PC-3 (cell line): ENCODE data around the gene NCOR2. TPM values are rescaled to one million over a fixed set of nuclear protein-coding genes. Genes with fewer than 3 reads are reported as not detected.

Source experiments
- ATAC-seq: fragments of 200-7000 bp; cut with Tn5 transposase; 2 replicates; pipeline ENCODE4 v1.9.1; 2020; ENCODE audit warnings: mild to moderate bottlenecking, moderate library complexity
- BruUV-seq: library from RNA; stranded (reverse); fragments of 400-500 nt; replicated peaks from 2 replicates; lab custom pipeline; 2021; lab: Mats Ljungman, UMichigan
- CTCF ChIA-PET: fragments of 300-600 bp; sonication (Branson Sonifier 250); formaldehyde crosslinking; loops from one replicate; lab custom pipeline; 2022; ENCODE audit warnings: antibody characterized with exemption; lab: Charles Lee
- POLR2A ChIA-PET: fragments of 300-600 bp; sonication (Branson Sonifier 250); formaldehyde crosslinking; loops from one replicate; lab custom pipeline; 2022; ENCODE audit warnings: antibody characterized with exemption; ENCODE audit not compliant: unreplicated experiment; lab: Charles Lee
- DNase-seq: peaks from one replicate; pipeline ENCODE4 v3.0.0-alpha.2; 2015
- H2AFZ ChIP-seq: fragments of 300-600 bp; sonication (generic); 2 replicates; pipeline ENCODE4 v1.6.0; 2016; ENCODE audit warnings: antibody characterized with exemption, low read length
- H3F3A ChIP-seq: fragments of 300-600 bp; sonication (generic); one replicate; pipeline ENCODE4 v1.6.0; 2017; ENCODE audit warnings: antibody characterized with exemption, low read length, control low read depth, mild to moderate bottlenecking; ENCODE audit not compliant: unreplicated experiment
- H3K27ac ChIP-seq: fragments of 300-600 bp; sonication (generic); 2 replicates; pipeline ENCODE4 v1.5.1; 2016; ENCODE audit warnings: mild to moderate bottlenecking, low read length
- H3K27me3 ChIP-seq: fragments of 300-600 bp; sonication (generic); 2 replicates; pipeline ENCODE4 v1.6.1; 2016; ENCODE audit warnings: low read length, mixed read lengths
- H3K36me3 ChIP-seq: fragments of 300-600 bp; sonication (generic); 2 replicates; pipeline ENCODE4 v1.6.1; 2016; ENCODE audit warnings: low read depth, mixed run types, low read length, mixed read lengths
- H3K4me1 ChIP-seq: fragments of 300-600 bp; sonication (generic); 2 replicates; pipeline ENCODE4 v1.5.1; 2016; ENCODE audit warnings: low read length; ENCODE audit not compliant: insufficient read depth
- H3K4me2 ChIP-seq: fragments of 300-600 bp; sonication (generic); 2 replicates; pipeline ENCODE4 v1.6.0; 2016; ENCODE audit warnings: low read length
- H3K4me3 ChIP-seq: fragments of 300-600 bp; sonication (generic); 2 replicates; pipeline ENCODE4 v1.5.1; 2016; ENCODE audit warnings: mild to moderate bottlenecking, low read length, mixed read lengths
- H3K79me2 ChIP-seq: fragments of 300-600 bp; sonication (generic); 2 replicates; pipeline ENCODE4 v1.6.1; 2017; ENCODE audit warnings: low read length, mixed read lengths
- H3K9ac ChIP-seq: fragments of 300-600 bp; sonication (generic); 2 replicates; pipeline ENCODE4 v1.6.0; 2016; ENCODE audit warnings: mild to moderate bottlenecking, low read length
- H3K9me2 ChIP-seq: fragments of 300-600 bp; sonication (generic); replicated peaks from 2 replicates; pipeline ENCODE4 v1.6.1; 2016; ENCODE audit warnings: mixed run types, low read length, mixed read lengths
- H3K9me3 ChIP-seq: fragments of 300-600 bp; sonication (generic); 2 replicates; pipeline ENCODE4 v1.6.1; 2016; ENCODE audit warnings: low read length, mixed read lengths
- H4K20me1 ChIP-seq: fragments of 300-600 bp; sonication (generic); 2 replicates; pipeline ENCODE4 v1.6.1; 2016; ENCODE audit warnings: low read length, mixed read lengths
- EZH2 ChIP-seq: fragments of 300-600 bp; sonication (generic); IDR thresholded peaks from one replicate; pipeline ENCODE4 v1.6.1; 2017; ENCODE audit warnings: antibody characterized with exemption, mild to moderate bottlenecking, low read length; ENCODE audit not compliant: unreplicated experiment
- EZH2phosphoT487 ChIP-seq: fragments of 300-600 bp; sonication (generic); IDR thresholded peaks from 2 replicates; pipeline ENCODE4 v1.6.1; 2018; ENCODE audit warnings: mild to moderate bottlenecking, antibody characterized with exemption, low read length, borderline replicate concordance
- intact Hi-C: fragments of 100-400 bp; cut with micrococcal nuclease; formaldehyde crosslinking; loops from 2 replicates; pipeline ENCODE4 v1.9.0; 2023
- total RNA-seq: library from RNA; depleted of rRNA; stranded (reverse); fragments of >200 nt; gene quantifications from 2 replicates; pipeline ENCODE4 v1.2.3, GENCODE V29; 2014
- TF ChIP-seq, protein P1 (sequence below): fragments of 300-600 bp; sonication (generic); conservative IDR thresholded peaks from 2 replicates; pipeline ENCODE4 v1.5.1; 2017; ENCODE audit warnings: antibody characterized with exemption, low read depth, mild to moderate bottlenecking, low read length

Gene NCOR2
- total RNA-seq, 1 experiment from 2014 or later: 117 TPM

DNA sequence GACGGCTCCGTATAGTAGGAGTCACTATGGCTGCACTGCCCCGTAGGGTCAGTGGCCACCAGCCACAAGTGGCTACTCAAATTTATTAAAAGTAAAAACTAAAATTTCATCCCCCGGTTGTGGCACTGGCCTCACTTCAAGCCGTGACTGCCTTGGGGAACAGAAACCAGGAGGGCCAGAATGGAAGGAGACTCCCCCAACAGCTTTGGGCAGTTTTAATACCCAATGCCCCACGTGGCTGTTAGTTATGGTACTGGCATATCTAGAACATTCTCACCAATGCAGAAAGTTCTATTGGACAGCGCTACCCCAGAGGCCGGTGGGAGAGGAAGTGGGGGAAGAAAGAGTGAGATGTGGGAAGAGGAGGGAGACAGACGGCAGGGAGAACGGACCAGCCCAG, 6.2 kb downstream of the NCOR2 start:
- intact Hi-C loops: no loop called here
- no peaks in the 10 kb centered on the region for H3K9me3 ChIP-seq
- ChIA-PET POLR2A (no interaction called here), CTCF (no interaction called here)
- no peak overlapping the region for H3K9ac ChIP-seq
- no peak overlapping the region for H3K27ac ChIP-seq
- H3K79me2 ChIP-seq: peaks cover 97% of the 10 kb centered on the region
- DNase-seq: no peak
- peaks cover 65% of the 10 kb centered on the region for H4K20me1 ChIP-seq
- H3K9me2 ChIP-seq: no peaks in the 10 kb centered on the region
- no TSS peak for BruUV-seq
- H3K4me1 ChIP-seq: 0 out of 2 replicates have a peak, but pooled peaks cover 4% of the 10 kb centered on the region
- H3K4me3 ChIP-seq: no peak overlapping the region
- no peaks in the 10 kb centered on the region for H3K27me3 ChIP-seq
- no peaks in the 10 kb centered on the region for H3K36me3 ChIP-seq
- no peak overlapping the region for H2AFZ ChIP-seq
- H3K4me2 ChIP-seq: no peak overlapping the region
- ATAC-seq: no peak
- H3F3A ChIP-seq: no peaks in the 10 kb centered on the region
- TF ChIP-seq EZH2 (no peak), EZH2phosphoT487 (no peak)
- TF ChIP-seq, protein P1, sequence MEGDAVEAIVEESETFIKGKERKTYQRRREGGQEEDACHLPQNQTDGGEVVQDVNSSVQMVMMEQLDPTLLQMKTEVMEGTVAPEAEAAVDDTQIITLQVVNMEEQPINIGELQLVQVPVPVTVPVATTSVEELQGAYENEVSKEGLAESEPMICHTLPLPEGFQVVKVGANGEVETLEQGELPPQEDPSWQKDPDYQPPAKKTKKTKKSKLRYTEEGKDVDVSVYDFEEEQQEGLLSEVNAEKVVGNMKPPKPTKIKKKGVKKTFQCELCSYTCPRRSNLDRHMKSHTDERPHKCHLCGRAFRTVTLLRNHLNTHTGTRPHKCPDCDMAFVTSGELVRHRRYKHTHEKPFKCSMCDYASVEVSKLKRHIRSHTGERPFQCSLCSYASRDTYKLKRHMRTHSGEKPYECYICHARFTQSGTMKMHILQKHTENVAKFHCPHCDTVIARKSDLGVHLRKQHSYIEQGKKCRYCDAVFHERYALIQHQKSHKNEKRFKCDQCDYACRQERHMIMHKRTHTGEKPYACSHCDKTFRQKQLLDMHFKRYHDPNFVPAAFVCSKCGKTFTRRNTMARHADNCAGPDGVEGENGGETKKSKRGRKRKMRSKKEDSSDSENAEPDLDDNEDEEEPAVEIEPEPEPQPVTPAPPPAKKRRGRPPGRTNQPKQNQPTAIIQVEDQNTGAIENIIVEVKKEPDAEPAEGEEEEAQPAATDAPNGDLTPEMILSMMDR: no peak

DNA sequence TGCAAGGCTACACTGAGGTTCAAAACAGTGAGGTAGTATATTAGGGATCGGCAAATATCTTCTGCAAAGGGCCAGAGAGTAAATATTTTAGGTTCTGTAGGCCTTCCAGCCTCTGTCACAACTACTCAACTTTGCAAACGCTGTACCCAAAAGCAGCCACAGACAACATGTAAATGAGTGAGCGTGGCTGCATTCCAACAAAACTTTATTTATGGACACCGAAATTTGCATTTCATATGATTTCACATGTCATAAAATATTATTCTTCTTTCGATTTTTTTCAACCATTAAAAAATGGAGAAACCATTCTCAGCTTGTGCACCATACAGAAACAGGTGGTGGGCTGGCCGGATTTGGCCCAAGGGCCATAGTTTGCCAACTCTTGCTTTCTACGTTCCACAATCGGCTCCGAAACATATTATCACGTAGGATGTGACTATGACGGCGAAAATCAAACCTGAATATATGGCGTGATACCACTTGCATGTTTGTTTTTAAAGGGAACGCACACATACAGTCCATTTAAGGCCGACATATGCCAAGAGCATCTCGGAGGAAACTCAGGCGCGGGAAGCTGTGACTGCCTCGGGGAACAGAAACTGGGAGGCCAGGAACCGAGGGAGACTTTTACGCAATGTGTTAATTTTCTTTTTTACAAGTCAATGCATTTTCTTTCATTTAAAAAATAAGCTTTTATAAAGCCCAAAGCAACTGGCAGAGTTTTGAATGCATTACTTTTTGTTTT, 7.1 kb downstream of the NCOR2 start:
- ChIA-PET POLR2A (no interaction called here), CTCF (no interaction called here)
- no peak for ATAC-seq
- Histone ChIP-seq H3K9me3 (no peaks in the 10 kb centered on the region), H4K20me1 (peaks cover 64% of the 10 kb centered on the region), H3K9ac (no peak overlapping the region), H3K79me2 (peaks cover 97% of the 10 kb centered on the region), H3K36me3 (no peaks in the 10 kb centered on the region), H3K4me2 (no peak overlapping the region), H3F3A (no peaks in the 10 kb centered on the region), H2AFZ (no peak overlapping the region), H3K27ac (no peak overlapping the region), H3K4me1 (no peaks in the 10 kb centered on the region), H3K9me2 (no peaks in the 10 kb centered on the region), H3K4me3 (no peak overlapping the region), H3K27me3 (no peaks in the 10 kb centered on the region)
- BruUV-seq: no TSS peak
- no peak for DNase-seq
- TF ChIP-seq, protein P1: no peak
- TF ChIP-seq EZH2 (no peak), EZH2phosphoT487 (no peak)
- intact Hi-C loops: no loop called here
